ENCODE results near the gene RIC8A. TPM values are rescaled to one million over a fixed set of nuclear protein-coding genes. Genes with fewer than 3 reads are reported as not detected.

Gene RIC8A
- total RNA-seq, 4 donors from 2014 or later: 84.5 to 376 (median 192) TPM

- intact Hi-C loops (cut with DNase I; ENCODE audit: low total_unique reads): no loop called here
- H3K27ac ChIP-seq: no peak overlapping the region
- H3K4me3 ChIP-seq: no peak overlapping the region
- H3K27me3 ChIP-seq: no peaks in the 10 kb centered on the region
- no peak for TF ChIP-seq POLR2A (IDR thresholded peaks at IDR 0.05)
- no peak for TF ChIP-seq CTCF (IDR thresholded peaks at IDR 0.05)
- H3K4me1 ChIP-seq: no peaks in the 10 kb centered on the region
- no peaks in the 10 kb centered on the region for H3K9me3 ChIP-seq
- DNase-seq: no peak
- no peaks in the 10 kb centered on the region for H3K36me3 ChIP-seq
These were observed 10.4 kb upstream of the RIC8A start for GRCh38 chr11:196786-197731.

GRCh38 chr11:197741-198235 lies 9.7 kb upstream of the RIC8A start:
- Histone ChIP-seq H3K4me3 (no peak overlapping the region), H3K9me3 (no peaks in the 10 kb centered on the region), H3K4me1 (no peaks in the 10 kb centered on the region), H3K27ac (no peak overlapping the region), H3K36me3 (no peaks in the 10 kb centered on the region), H3K27me3 (no peaks in the 10 kb centered on the region)
- intact Hi-C loops (cut with DNase I; ENCODE audit: low total_unique reads): no loop called here
- TF ChIP-seq CTCF (IDR thresholded peaks at IDR 0.05): no peak
- no peak for TF ChIP-seq POLR2A (IDR thresholded peaks at IDR 0.05)
- no peak for DNase-seq

- Histone ChIP-seq H3K4me3 (no peak overlapping the region), H3K27ac (no peak overlapping the region), H3K9me3 (no peaks in the 10 kb centered on the region), H3K27me3 (no peaks in the 10 kb centered on the region), H3K4me1 (no peaks in the 10 kb centered on the region), H3K36me3 (no peaks in the 10 kb centered on the region)
- no peak for TF ChIP-seq POLR2A (IDR thresholded peaks at IDR 0.05)
- TF ChIP-seq CTCF (IDR thresholded peaks at IDR 0.05): no peak
- intact Hi-C loops (cut with DNase I; ENCODE audit: low total_unique reads): no loop called here
- no peak for DNase-seq
These were observed 9.2 kb upstream of the RIC8A start for GRCh38 chr11:198236-198806.

GRCh38 chr11:199004-199581 lies 8.4 kb upstream of the RIC8A start:
- no peak for DNase-seq
- no peaks in the 10 kb centered on the region for H3K4me1 ChIP-seq
- no peaks in the 10 kb centered on the region for H3K27me3 ChIP-seq
- no peak overlapping the region for H3K4me3 ChIP-seq
- H3K36me3 ChIP-seq: no peaks in the 10 kb centered on the region
- intact Hi-C loops (cut with DNase I; ENCODE audit: low total_unique reads): no loop called here
- no peaks in the 10 kb centered on the region for H3K9me3 ChIP-seq
- H3K27ac ChIP-seq: no peak overlapping the region
- TF ChIP-seq CTCF (IDR thresholded peaks at IDR 0.05): no peak
- TF ChIP-seq POLR2A (IDR thresholded peaks at IDR 0.05): no peak

GRCh38 chr11:199782-200181 lies 7.7 kb upstream of the RIC8A start:
- no peaks in the 10 kb centered on the region for H3K36me3 ChIP-seq
- H3K27ac ChIP-seq: no peak overlapping the region
- TF ChIP-seq CTCF (IDR thresholded peaks at IDR 0.05) (no peak), POLR2A (IDR thresholded peaks at IDR 0.05) (no peak)
- intact Hi-C loops (cut with DNase I; ENCODE audit: low total_unique reads): loop anchor here (10.0 kb wide), 1 partner anchor 175 kb away; no protein-coding TSS in a partner anchor
- H3K9me3 ChIP-seq: no peaks in the 10 kb centered on the region
- DNase-seq: no peak
- H3K4me1 ChIP-seq: no peaks in the 10 kb centered on the region
- H3K27me3 ChIP-seq: no peaks in the 10 kb centered on the region
- no peak overlapping the region for H3K4me3 ChIP-seq
